ENCODE data around the gene BCAS4. TPM values are rescaled to one million over a fixed set of nuclear protein-coding genes. Genes with fewer than 3 reads are reported as not detected.

BCAS4 gene
- total RNA-seq, 1 donor from 2014 or later, result 9.0 TPM

DNA sequence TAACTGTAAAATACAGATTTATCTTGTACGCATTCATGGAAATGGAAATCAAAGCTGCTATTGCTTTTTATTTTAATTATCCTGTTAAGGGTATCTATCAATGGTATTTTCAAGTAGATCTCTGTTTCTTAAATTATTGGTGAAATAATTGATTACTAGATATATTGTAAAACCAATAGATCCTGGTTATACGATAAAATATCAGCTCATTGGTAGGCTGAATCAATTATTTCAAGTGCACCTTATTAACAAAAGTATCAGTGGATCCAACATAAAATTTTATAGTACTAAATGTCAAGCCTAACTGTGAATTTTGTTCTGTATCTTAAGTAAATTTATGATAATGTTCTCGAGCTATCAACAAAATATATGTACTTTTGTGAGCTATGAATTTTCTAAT is 41.7 kb upstream of the BCAS4 start:
- Mint-ChIP-seq H3K27ac (ENCODE audit: unreplicated experiment) (no peak overlapping the region), H3K9me3 (no peaks in the 10 kb centered on the region), H3K4me1 (no peaks in the 10 kb centered on the region), H3K27me3 (ENCODE audit: low read depth) (no peaks in the 10 kb centered on the region), H3K36me3 (ENCODE audit: low read depth) (no peaks in the 10 kb centered on the region), H3K4me3 (no peak overlapping the region)
- no peak for DNase-seq (ENCODE audit: low read depth, low spot score)
- TF ChIP-seq, protein P1, sequence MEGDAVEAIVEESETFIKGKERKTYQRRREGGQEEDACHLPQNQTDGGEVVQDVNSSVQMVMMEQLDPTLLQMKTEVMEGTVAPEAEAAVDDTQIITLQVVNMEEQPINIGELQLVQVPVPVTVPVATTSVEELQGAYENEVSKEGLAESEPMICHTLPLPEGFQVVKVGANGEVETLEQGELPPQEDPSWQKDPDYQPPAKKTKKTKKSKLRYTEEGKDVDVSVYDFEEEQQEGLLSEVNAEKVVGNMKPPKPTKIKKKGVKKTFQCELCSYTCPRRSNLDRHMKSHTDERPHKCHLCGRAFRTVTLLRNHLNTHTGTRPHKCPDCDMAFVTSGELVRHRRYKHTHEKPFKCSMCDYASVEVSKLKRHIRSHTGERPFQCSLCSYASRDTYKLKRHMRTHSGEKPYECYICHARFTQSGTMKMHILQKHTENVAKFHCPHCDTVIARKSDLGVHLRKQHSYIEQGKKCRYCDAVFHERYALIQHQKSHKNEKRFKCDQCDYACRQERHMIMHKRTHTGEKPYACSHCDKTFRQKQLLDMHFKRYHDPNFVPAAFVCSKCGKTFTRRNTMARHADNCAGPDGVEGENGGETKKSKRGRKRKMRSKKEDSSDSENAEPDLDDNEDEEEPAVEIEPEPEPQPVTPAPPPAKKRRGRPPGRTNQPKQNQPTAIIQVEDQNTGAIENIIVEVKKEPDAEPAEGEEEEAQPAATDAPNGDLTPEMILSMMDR (conservative IDR thresholded peaks at IDR 0.05), result no peak

DNA sequence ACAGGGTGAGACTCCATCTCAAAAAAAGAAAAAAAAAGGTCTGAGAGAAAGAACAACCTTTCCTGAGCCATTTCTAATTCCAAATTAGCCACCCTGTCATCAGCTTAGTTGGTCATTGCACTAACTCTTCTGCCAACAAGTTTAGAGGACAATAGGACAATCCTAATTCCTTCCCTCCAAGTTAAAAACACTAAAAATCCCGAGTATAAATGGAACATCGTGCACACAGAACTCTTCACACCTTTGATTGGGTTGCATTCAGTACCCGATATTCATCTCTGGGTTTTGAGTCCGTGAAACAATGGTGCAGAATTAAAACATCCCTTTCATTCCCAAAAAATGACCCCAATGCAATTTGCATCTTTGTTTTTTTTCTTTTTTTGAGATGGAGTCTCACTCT is 40.4 kb upstream of the BCAS4 start:
- no peak for DNase-seq (ENCODE audit: low read depth, low spot score)
- no peaks in the 10 kb centered on the region for H3K4me1 Mint-ChIP-seq
- no peaks in the 10 kb centered on the region for H3K27me3 Mint-ChIP-seq (ENCODE audit: low read depth)
- no peaks in the 10 kb centered on the region for H3K36me3 Mint-ChIP-seq (ENCODE audit: low read depth)
- no peak overlapping the region for H3K27ac Mint-ChIP-seq (ENCODE audit: unreplicated experiment)
- no peak overlapping the region for H3K4me3 Mint-ChIP-seq
- TF ChIP-seq, protein P1 (conservative IDR thresholded peaks at IDR 0.05), result no peak
- H3K9me3 Mint-ChIP-seq, result no peaks in the 10 kb centered on the region

DNA sequence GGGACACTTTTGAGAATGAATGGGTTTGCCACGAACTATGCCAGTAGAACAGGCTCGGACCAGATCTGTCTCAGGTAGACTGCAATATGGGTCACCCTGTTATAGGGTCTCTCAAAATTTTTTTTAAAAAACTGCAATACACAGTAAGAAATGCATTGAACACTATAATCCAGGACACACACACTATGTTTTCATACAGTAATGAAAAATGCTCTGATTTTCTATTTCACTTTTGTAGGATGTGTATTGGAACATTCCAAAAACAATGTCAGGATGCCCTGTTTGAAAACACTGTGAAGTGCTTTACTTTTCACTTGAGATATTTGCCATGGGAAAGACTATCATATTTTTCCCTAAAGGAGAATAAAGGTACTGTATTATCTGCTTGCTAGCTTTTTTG is 38.4 kb upstream of the BCAS4 start:
- DNase-seq (ENCODE audit: low read depth, low spot score), result no peak
- Mint-ChIP-seq H3K27ac (ENCODE audit: unreplicated experiment) (no peak overlapping the region), H3K36me3 (ENCODE audit: low read depth) (no peaks in the 10 kb centered on the region), H3K27me3 (ENCODE audit: low read depth) (no peaks in the 10 kb centered on the region), H3K4me3 (no peak overlapping the region), H3K9me3 (no peaks in the 10 kb centered on the region), H3K4me1 (peaks cover 4% of the 10 kb centered on the region)
- TF ChIP-seq, protein P1 (conservative IDR thresholded peaks at IDR 0.05), result no peak

DNA sequence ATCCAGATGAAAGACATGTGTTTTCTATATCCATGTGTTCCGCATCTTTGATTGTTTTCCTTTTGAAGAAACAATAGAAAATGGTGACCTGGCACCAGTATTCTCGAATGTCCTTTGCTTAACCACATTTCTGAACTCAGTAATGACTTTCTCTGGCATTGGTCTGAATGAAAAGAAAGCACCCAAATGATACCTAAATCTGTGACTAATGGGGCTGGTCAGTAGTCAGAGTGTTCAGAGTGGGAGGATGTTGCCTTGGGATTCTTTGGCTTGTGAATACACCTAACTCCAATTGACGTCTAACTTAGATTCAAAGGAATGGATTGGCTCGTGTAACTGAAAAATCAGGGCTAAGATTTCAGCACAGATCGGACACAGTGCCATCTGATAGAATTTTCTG is 36.4 kb upstream of the BCAS4 start:
- Mint-ChIP-seq H3K4me3 (no peak overlapping the region), H3K27ac (ENCODE audit: unreplicated experiment) (no peak overlapping the region)
- DNase-seq (ENCODE audit: low read depth, low spot score), result no peak

DNA sequence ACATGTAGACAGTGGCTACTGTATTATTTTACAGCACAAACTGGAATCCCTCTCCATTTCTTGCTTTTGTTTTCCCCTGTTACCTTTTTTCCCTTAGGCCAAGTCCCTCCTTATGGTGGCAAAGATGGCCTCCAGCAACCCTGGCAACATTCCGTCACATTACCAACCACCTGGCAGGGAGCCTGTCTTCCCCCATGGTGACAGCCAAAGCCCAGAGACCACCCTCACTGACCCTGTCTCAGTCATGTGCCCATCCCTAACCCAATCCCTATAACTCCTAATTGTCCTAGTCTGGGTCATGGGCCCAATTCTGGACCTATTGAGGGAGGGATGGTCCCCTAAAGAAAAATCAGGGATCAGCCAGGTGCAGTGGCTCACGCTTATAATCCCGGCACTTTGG is 35.9 kb upstream of the BCAS4 start:
- H3K36me3 Mint-ChIP-seq (ENCODE audit: low read depth), result no peaks in the 10 kb centered on the region
- DNase-seq (ENCODE audit: low read depth, low spot score), result no peak
- peaks cover 9% of the 10 kb centered on the region for H3K4me1 Mint-ChIP-seq
- TF ChIP-seq, protein P1 (conservative IDR thresholded peaks at IDR 0.05), result no peak
- H3K9me3 Mint-ChIP-seq, result no peaks in the 10 kb centered on the region
- no peaks in the 10 kb centered on the region for H3K27me3 Mint-ChIP-seq (ENCODE audit: low read depth)
- no peak overlapping the region for H3K4me3 Mint-ChIP-seq
- peak overlapping the region; percentile 44 for H3K27ac Mint-ChIP-seq (ENCODE audit: unreplicated experiment)

More for the DNA sequence above, 36.4 kb upstream of the BCAS4 start:
- Mint-ChIP-seq H3K27me3 (ENCODE audit: low read depth) (no peaks in the 10 kb centered on the region), H3K4me1 (peaks cover 9% of the 10 kb centered on the region), H3K9me3 (no peaks in the 10 kb centered on the region), H3K36me3 (ENCODE audit: low read depth) (no peaks in the 10 kb centered on the region)
- TF ChIP-seq, protein P1 (conservative IDR thresholded peaks at IDR 0.05), result no peak

DNA sequence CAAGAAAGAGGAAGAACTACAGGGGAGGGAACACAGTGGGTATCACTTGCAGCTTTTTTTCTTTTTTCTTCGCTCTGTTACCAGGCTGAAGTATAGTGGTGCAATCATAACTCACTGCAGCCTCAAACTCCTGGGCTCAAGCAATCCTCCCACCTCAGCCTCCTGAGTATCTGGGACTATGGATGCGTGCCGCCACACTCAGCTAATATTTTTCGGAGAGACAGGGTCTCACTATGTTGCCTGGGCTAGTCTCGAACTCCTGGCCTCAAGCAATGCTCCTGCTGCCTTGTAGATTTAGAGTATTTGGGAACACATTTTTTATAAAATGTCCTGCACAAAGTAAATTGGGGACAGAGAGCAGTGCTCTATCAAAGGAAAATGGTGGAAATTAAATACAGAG is 35.2 kb upstream of the BCAS4 start:
- Mint-ChIP-seq H3K27ac (ENCODE audit: unreplicated experiment) (no peak overlapping the region), H3K4me1 (peaks cover 9% of the 10 kb centered on the region), H3K9me3 (no peaks in the 10 kb centered on the region), H3K36me3 (ENCODE audit: low read depth) (no peaks in the 10 kb centered on the region), H3K4me3 (no peak overlapping the region), H3K27me3 (ENCODE audit: low read depth) (no peaks in the 10 kb centered on the region)
- TF ChIP-seq, protein P1 (conservative IDR thresholded peaks at IDR 0.05), result no peak
- no peak for DNase-seq (ENCODE audit: low read depth, low spot score)

Data from neural crest cell (in vitro differentiated cells).